NCI-H187 treated with DMSO at 0.1 percent for 48 hours (cell line): ENCODE results near the gene ABCG8.
"Not testable (repeated sequence)": the region's sequence is repeated elsewhere in the genome, so short reads cannot be mapped to it uniquely, and the experiment has no call there.

ENCODE experiments used
- DNase-seq: peaks from one replicate; lab custom pipeline; 2025; lab: John Stamatoyannopoulos, UW

Gene ABCG8

GRCh38 chr2:43874776-43875451, 36.1 kb downstream of the ABCG8 start:
- DNase-seq = no peak

GRCh38 chr2:43877782-43878464, 39.2 kb downstream of the ABCG8 start:
- DNase-seq = peak; percentile 40

GRCh38 chr2:43879261-43879660, 40.5 kb downstream of the ABCG8 start:
- no peak for DNase-seq

- no peak for DNase-seq
Observed at GRCh38 chr2:43880471-43880870, 41.7 kb downstream of the ABCG8 start.

DNA sequence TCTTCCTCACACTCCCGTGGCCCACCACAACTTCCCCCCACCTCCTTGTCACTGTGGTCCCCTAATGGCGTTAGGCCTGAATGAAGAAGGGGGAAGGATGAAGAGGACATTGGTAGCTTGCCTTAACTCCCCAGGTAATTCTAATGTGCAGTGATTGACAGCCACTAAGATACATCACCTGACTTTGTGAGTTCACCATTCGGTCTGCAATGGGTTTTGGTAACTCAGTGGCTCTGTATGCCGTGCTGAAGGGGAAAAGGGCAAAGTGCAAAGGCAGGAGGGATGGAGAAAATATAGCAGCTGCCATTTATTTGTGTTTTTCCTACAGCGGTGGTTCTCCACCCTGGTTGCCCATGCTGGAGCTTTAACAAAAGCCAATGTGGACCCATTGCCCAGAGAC, 42.2 kb downstream of the ABCG8 start:
- DNase-seq = no peak

DNA sequence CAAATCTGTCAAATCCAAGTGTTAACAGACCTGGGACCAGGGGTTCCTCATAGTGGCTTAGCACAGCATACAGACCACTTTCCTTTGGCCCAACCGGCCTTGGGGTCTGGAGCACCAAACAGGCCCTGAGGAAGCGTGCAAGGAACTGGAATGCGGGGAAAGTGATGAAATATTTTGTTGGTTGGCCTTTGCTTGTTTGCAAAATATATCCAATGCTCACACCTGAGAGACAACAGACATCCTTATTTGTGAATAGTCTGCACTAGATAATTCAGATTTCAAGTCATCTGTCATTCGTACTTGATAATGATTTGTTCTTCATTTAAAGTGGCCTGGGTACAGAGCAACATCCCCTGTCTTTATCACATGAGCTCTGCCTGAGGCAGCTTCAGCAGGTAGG, 43.5 kb downstream of the ABCG8 start:
- DNase-seq = no peak

- DNase-seq = no peak
Observed at GRCh38 chr2:43884689-43885088, 45.9 kb downstream of the ABCG8 start.

DNA sequence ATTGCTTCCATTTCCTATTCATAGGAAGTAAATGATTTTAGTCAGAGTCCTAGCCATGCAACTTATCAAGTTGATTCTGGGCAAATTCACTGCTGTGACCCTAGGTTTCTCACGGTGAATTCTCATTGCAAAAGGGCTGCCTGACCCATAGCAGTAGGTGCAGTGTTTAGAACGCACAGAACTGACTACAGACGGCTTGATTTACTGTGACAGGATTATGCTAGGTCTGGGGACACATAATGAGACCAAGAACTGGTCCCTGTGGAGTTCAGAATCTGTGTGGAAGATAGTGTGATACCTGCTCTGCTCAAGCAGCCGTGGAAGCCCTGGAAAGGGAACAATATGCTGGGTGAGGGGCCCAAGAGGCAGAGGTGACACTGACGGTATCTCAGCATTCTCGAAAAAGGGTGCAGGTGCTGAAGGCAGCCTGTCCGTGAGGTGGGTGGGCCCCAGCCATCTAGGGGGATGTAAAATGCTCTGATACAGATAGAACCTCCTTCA, 46.4 kb downstream of the ABCG8 start:
- DNase-seq = no peak

GRCh38 chr2:43887176-43887575, 48.4 kb downstream of the ABCG8 start:
- no peak for DNase-seq

DNA sequence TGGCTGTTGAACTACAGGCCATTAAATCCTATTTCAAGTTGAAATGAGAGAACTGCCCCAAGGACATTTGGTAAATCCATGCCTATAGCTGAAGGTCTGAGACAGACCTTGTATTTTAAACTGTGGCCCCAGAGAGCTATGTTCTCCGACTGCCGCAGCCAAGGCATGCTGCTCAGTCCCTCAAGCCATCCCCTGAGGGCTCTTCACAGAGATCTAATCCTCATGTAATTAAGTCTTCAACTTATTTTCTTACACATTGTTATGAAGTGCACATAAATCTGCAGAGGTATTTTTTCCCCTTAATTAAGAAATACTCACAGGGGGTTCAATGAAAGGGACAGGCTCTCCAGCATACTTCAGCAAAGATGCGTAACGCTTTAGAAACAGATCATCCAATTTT, 50.6 kb downstream of the ABCG8 start:
- no peak for DNase-seq

DNA sequence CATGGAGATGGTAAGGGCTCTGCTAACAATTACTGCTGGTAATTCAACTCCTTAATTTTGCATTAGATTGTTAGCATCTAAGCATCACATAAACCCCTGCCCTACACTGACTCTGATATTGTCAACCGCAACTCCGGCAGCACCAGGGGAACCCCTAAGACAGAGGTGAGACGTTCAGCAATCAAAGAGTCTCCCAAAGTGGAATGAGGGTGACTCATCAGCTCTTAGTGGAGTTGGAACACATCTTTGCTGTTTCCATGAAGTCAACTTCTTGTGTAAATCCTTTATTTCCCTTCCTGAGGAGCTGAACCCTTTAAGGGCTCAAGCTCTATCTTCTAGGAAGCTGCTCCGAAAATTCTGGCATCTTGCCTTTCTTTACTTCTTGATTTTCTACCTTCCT, 52.1 kb downstream of the ABCG8 start:
- DNase-seq = no peak

GRCh38 chr2:43894743-43895142, 56.0 kb downstream of the ABCG8 start:
- DNase-seq = no peak

DNA sequence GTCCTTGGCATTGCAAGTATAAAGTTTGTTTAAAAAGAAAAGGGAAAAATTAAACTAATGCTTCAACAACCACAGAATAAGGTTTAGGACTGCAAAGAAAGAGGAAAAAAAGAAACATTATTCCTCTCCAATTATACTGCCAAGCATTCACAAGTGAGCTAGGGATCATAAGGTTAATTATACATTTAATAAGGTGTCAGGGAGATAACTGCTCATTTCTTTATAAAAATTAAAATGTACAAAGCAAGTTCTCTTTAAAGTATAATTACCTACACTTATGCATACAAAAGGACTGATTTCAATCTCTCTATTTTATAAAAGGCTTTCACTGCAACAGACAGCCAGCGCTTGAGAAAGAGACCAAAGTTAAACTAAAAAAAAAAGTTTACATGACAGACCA, 58.1 kb downstream of the ABCG8 start:
- no peak for DNase-seq

- peak; percentile 27 for DNase-seq
Observed at GRCh38 chr2:43897492-43897891, 58.7 kb downstream of the ABCG8 start.

DNA sequence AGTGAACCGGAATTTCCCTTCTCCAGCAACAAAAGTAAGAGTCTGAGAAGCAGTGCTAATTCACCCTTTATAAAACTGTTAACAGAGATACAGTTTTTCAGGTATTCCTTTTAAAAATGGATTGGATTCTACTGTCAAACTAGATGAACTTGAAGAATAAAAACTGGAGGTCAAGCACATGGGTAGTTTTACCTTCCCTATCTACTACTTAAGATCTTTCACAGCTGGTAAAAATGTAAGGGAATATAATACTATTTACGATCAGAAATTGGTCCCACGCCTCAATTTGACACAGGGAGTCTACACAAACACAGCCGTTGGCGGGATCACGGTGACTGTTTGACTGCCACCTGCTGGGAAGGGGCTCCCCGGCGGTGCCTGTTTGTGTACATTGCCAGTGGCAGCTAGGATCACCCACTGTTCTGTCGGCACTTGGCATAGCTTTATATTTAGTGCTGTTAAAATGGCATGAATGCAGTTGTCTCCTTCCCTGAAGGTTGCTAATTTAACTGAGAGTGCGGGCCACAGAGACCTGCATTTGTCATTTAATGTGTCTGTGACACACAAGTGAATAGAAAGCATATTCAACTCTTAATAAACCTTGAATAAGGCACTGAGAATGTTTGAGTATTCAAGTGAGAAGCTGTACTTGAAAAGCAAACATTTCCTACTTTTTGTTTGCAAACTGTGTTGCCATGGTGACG, 59.5 kb downstream of the ABCG8 start:
- DNase-seq = peak; percentile 44

GRCh38 chr2:43898838-43899346, 60.1 kb downstream of the ABCG8 start:
- no peak for DNase-seq

DNA sequence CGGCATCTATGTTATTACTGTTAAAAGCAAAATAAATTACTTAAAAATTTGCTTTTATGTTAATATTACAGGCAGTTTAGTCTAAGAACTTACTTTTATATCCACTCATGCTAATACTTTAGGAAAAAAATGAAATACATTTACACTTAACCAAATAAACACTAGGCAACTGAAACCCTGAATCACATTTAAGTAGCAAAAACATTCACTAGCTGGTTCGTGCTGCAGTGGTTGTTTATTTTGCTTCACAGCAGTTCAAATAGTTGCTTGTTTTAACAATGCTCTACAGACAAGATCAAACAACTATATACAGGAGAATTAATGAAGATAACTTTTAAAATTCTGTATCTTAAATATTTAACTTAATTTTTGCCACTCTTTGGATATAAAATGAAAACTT, 60.8 kb downstream of the ABCG8 start:
- no peak for DNase-seq

DNA sequence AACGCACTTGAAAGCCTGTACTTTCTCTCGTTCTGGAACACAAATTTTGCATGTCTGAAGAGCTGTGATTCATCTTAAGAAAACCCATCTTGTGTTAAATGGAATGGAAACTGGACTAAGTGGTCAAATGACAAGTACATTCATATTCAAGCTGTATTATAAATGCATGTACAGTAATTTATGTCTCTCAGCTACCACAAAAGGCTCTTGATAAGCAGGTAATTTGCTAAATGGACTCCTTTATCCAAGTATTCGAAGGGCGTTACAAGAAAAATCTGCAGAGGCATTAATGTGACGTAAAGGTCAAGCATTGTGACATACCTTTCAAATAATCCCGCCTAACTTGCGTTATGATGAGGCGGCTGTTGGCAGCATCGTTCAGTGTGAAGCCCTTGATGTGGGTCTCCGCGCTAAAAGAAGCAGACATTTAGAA, 66.6 kb downstream of the ABCG8 start:
- peak; percentile 96 for DNase-seq

- no peak for DNase-seq
Observed at GRCh38 chr2:43905871-43906270, 67.1 kb downstream of the ABCG8 start.

DNA sequence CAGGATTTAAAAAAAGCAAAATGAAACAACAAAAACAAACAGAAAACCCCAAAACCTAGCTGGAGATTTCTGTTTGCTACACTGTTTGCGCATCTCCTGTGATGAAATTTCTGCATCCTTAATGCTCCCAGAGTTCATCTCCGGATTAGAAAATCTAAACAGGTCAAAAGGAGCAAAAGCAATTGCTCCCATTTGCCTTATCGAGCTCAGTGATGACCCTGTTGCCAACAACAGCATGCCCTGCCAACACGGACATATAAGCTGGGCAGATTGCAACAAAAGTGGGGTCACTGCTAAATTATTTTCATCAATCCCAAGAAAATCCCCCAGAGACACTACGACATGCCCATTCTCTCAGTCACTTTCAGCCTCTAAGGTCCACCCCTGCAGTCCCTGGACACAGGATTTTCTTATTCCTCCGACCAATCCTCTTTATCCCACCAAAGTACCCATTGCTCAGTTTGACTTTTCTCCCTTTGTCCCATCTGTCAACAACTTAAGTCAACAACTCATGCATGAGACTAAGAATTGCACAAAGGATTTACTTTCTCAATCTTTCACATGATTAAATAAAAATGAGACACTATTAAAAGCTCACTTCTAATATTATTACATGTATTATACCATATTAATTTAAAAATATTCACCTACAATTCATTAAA, 67.8 kb downstream of the ABCG8 start:
- no peak for DNase-seq

DNA sequence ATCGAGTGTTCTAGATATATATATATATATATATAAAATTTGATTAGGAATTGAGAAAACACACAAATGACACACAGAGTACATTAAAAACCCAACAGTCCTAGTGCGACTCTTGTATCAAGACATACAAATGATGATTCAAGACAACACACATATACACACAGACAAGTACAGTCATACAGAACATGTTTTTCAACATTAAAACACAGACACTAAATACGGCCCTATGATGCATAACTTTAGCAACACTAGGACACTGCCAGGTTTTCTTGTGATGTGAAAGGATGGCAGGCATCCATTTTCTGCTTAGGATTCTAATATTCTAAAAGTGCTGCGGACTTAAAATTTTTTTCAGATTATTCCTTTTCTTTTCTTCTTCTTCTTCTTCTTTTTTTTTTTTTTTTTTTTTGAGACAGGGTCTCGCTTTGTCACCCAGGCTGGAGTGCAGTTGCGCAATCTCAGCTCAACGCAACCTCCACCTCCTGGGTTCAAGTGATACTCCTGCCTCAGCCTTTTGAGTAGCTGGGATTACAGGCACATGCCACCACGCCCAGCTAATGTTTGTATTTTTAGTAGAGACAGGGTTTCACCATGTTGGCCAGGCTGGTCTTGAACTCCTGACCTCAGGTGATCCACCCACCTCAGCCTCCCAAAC, 72.5 kb downstream of the ABCG8 start:
- not testable (repeated sequence) for DNase-seq

DNA sequence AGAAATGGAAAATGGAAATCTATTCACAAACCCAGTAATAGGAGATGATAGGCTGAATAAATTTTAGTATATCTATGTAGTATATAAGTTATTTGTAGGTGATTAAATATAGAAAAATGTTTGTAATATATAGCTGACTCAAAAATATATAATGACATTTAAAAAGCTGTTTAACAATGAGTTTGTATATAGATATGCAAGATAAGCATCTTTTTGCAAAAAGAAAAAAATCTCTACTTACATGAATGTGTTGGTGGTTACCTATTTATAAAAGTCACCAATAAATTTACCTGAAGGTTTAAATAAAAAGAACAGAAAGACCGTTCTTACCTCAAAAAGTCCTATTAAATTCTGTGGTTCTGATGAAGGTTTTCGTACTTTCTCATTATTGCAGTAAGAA, 85.7 kb downstream of the ABCG8 start:
- DNase-seq = no peak
